Colonic mucosa (tissue), 4 donors: ENCODE measurements around the gene WDFY4. TPM values are rescaled to one million over a fixed set of nuclear protein-coding genes. Genes with fewer than 3 reads are reported as not detected.

ENCODE experiments used
- DNase-seq: peaks from one replicate; pipeline ENCODE4 v3.0.0-alpha.2; 2020
- H3K27ac ChIP-seq: fragments of 200-600 bp; one replicate; pipeline ENCODE4 v1.8.0; 2021
- H3K27me3 ChIP-seq: fragments of 200-600 bp; one replicate; pipeline ENCODE4 v1.8.0; 2021
- H3K36me3 ChIP-seq: fragments of 200-600 bp; one replicate; pipeline ENCODE4 v1.8.0; 2021
- H3K4me1 ChIP-seq: fragments of 200-600 bp; one replicate; pipeline ENCODE4 v1.8.0; 2021; ENCODE audit warnings: mild to moderate bottlenecking
- H3K4me3 ChIP-seq: fragments of 200-600 bp; one replicate; pipeline ENCODE4 v1.8.0; 2021
- H3K9ac ChIP-seq, 2 donors: one replicate each; pipeline ENCODE4 v1.7.0; 2013; ENCODE audit warnings: control low read depth in 2 of 2, low read depth in 2 of 2, low read length in 2 of 2
- H3K9me3 ChIP-seq: fragments of 200-600 bp; one replicate; pipeline ENCODE4 v1.8.0; 2021
- CTCF ChIP-seq: fragments of 200-600 bp; IDR thresholded peaks from one replicate; pipeline ENCODE4 v1.8.0; 2022; ENCODE audit warnings: antibody characterized with exemption, mild to moderate bottlenecking
- intact Hi-C: fragments of 100-400 bp; cut with DNase I; formaldehyde crosslinking; loops from one replicate; pipeline ENCODE4 v1.14.1; 2022
- total RNA-seq, 2 donors: library from RNA; stranded (reverse); fragmentation: NEBNext Ultra II Directional in 1 of 2; extraction: Animal tissue kit (Norgen Biotek cat#: 25700) in 1 of 2; gene quantifications; one replicate each; pipeline ENCODE4 v1.2.1, GENCODE V29; 2021
- donor health status: healthy.
- donor health status: DM: no; HTN: no; CAD: no.
- donor health status: DM: no; HTN: no; CAD: no.

Gene WDFY4
- total RNA-seq, 2 donors from 2014 or later = 1.5 to 1.6 TPM

GRCh38 chr10:48685731-48686130, 1.1 kb downstream of the WDFY4 start:
- Histone ChIP-seq H3K9me3 (no peaks in the 10 kb centered on the region), H3K27ac (no peak overlapping the region), H3K9ac (no peak overlapping the region), H3K4me3 (no peak overlapping the region), H3K4me1 (no peaks in the 10 kb centered on the region), H3K36me3 (no peaks in the 10 kb centered on the region), H3K27me3 (no peaks in the 10 kb centered on the region)
- intact Hi-C loops = no loop called here
- no peak for TF ChIP-seq CTCF
- no peak for DNase-seq

GRCh38 chr10:48690791-48691660, 6.4 kb downstream of the WDFY4 start:
- Histone ChIP-seq H3K9me3 (no peaks in the 10 kb centered on the region), H3K36me3 (no peaks in the 10 kb centered on the region), H3K4me1 (no peaks in the 10 kb centered on the region), H3K27me3 (no peaks in the 10 kb centered on the region), H3K27ac (no peak overlapping the region), H3K4me3 (no peak overlapping the region), H3K9ac (no peak overlapping the region)
- TF ChIP-seq CTCF = no peak
- no peak for DNase-seq
- intact Hi-C loops = no loop called here

- intact Hi-C loops = no loop called here
- H3K4me3 ChIP-seq = no peak overlapping the region
- no peaks in the 10 kb centered on the region for H3K36me3 ChIP-seq
- no peaks in the 10 kb centered on the region for H3K27me3 ChIP-seq
- DNase-seq = no peak
- no peaks in the 10 kb centered on the region for H3K9me3 ChIP-seq
- H3K4me1 ChIP-seq = no peaks in the 10 kb centered on the region
- no peak for TF ChIP-seq CTCF
- H3K9ac ChIP-seq = no peak overlapping the region
- no peak overlapping the region for H3K27ac ChIP-seq
Observed at GRCh38 chr10:48691812-48692528, 7.3 kb downstream of the WDFY4 start.

- no peak for DNase-seq
- intact Hi-C loops = no loop called here
- no peaks in the 10 kb centered on the region for H3K36me3 ChIP-seq
- H3K9ac ChIP-seq = no peak overlapping the region
- no peaks in the 10 kb centered on the region for H3K9me3 ChIP-seq
- no peaks in the 10 kb centered on the region for H3K4me1 ChIP-seq
- no peak for TF ChIP-seq CTCF
- H3K4me3 ChIP-seq = no peak overlapping the region
- H3K27ac ChIP-seq = no peak overlapping the region
- no peaks in the 10 kb centered on the region for H3K27me3 ChIP-seq
Observed at GRCh38 chr10:48692748-48693147, 8.1 kb downstream of the WDFY4 start.

- intact Hi-C loops = no loop called here
- H3K9ac ChIP-seq = no peak overlapping the region
- no peak for TF ChIP-seq CTCF
Observed at GRCh38 chr10:48693206-48693605, 8.5 kb downstream of the WDFY4 start.

More at GRCh38 chr10:48693206-48693605, 8.5 kb downstream of the WDFY4 start:
- no peak for DNase-seq
- H3K27me3 ChIP-seq = no peaks in the 10 kb centered on the region
- no peaks in the 10 kb centered on the region for H3K4me1 ChIP-seq
- H3K9me3 ChIP-seq = no peaks in the 10 kb centered on the region
- H3K36me3 ChIP-seq = no peaks in the 10 kb centered on the region
- H3K27ac ChIP-seq = no peak overlapping the region
- H3K4me3 ChIP-seq = no peak overlapping the region
